GM18951 (cell line): ENCODE data around the gene ARHGAP8.

ENCODE experiments used
- POLR2A ChIP-seq: IDR thresholded peaks from 4 replicates; pipeline ENCODE4 v1.6.1; 2011; ENCODE audit warnings: mild to moderate bottlenecking; ENCODE audit not compliant: insufficient read length, insufficient read depth; ENCODE audit errors: extremely low read depth
- in situ Hi-C: fragments of 300-500 bp; cut with MboI; formaldehyde crosslinking; loops from one replicate; pipeline ENCODE4 v1.12.0; 2022; ENCODE audit warnings: low sequenced_read_pairs, mixed read lengths, inconsistent platforms; ENCODE audit not compliant: unreplicated experiment

The ARHGAP8 gene

DNA sequence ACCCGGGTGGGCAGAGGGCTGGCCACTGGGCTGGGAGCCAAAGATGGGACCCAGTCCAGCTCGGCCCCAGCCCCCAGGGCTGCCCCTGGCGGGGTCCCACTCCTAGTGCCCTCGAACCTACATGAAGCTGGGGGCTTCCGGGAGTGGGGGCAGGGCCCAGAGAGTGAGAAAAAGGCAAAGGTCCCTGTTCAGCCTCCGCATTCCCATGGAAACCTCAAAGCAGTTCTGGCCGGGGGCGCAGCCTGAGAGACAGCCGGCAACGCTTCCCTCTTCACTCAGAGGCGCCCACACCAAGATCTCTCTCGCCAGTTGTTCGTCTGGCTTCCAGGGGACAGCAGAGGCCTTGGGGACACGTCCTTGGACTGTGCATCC is 22.4 kb upstream of the ARHGAP8 start:
- TF ChIP-seq POLR2A = no peak
- in situ Hi-C loops = no loop called here

DNA sequence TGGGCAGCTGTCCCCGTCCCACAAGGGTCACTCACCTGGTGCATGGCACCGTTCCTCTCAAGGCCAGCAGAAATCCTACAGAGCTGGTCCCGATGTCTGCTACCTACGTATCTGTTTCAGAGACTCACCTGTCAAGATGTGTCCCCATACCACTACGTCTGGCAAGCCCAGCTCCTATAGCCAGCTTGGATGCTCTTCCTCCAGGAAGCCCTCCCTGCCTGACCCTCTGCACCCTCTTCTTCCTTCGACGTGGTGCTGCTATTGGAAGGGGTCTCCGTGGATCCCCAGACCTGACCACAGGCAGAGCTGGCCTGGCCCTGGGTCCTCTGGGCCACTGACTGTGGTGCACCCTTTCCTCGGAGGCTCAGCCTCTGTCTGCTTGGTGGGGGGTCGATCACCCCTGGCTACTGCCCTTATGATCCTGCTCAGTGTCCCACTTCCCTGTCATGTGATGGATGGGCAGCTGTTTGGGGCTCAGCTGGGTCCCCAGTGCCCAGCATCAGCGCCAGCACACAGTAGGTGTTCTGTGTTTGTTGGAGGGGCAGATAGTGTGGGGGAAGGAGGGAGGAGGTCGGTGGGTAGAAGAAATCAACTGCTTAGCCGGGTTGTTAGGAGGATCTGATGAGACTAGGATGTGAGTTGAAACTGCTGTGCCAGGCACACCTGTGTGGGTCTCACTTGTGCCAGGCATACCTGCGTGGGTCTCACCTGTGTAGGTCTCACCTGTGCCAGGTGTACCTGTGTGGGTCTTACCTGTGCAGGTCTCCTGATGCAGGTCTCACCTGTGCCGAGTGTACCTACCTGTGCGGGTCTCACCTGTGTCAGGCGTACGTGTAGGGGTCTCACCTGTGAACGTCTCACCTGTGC is 21.7 kb upstream of the ARHGAP8 start:
- in situ Hi-C loops = no loop called here

DNA sequence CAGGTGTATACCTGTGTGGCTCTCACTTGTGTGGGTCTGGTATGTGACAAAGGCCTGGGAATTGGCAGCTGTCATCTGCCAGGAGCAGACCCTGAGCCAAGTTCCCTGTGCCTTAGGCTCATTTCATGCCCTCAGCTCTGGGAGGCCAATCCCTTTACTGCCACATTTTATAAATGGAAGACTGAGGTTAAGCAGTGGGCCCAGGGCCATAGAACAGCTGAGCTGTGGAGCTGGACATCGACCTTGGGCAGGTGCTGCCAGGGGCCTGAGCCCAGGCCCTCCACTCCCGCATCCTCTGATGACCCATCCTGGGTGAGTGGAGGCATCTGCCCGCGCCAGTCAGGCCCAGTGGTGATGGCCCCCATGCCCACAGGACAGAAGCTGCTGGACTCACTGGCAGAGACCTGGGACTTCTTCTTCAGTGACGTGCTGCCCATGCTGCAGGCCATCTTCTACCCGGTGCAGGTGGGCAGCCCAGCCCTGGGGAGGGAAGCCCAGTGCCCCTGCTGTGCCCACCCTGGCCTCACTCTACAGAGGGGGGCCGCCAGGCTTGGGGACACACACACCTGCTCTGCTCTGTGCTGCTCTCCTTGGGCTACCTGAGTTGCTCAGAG is 20.9 kb upstream of the ARHGAP8 start:
- TF ChIP-seq POLR2A = no peak
- in situ Hi-C loops = no loop called here

More for the DNA sequence above, 21.7 kb upstream of the ARHGAP8 start:
- TF ChIP-seq POLR2A = no peak

DNA sequence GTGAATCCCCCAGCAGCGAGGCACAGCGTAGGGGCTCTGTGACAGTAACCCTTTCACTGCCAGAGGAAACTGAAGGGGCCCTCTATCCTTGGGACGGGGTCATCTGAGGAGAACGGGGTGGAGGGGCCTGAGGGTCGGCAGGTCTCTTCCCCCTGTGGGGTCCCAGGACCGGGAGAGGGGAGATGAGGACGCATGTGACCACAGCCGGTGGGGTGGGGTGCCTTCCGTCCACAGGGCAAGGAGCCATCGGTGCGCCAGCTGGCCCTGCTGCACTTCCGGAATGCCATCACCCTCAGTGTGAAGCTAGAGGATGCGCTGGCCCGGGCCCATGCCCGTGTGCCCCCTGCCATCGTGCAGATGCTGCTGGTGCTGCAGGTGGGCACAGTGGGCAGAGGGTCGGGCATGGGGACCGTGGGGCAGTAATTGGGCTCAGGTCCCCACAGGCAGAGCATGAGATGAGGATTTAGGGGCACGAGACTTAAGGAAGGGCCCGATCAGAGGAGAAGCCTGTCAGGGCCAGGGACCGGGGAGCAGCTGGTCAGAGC is 20.3 kb upstream of the ARHGAP8 start:
- TF ChIP-seq POLR2A = no peak
- in situ Hi-C loops = no loop called here

DNA sequence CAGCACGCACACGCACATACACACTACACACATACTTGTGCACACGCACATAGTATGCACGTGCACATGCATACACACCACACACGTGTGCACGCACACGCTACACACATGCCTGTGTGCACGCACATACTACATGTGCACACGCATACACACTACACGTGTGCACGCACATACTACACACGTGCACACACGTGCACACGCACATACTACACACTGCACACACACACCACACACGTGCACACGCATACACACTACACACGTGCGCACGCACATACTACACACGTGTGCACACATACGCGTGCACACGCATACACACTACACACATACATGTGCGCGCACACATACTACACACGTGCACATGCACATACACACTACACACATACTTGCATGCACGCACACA is 19.7 kb upstream of the ARHGAP8 start:
- in situ Hi-C loops = no loop called here
- no peak for TF ChIP-seq POLR2A

DNA sequence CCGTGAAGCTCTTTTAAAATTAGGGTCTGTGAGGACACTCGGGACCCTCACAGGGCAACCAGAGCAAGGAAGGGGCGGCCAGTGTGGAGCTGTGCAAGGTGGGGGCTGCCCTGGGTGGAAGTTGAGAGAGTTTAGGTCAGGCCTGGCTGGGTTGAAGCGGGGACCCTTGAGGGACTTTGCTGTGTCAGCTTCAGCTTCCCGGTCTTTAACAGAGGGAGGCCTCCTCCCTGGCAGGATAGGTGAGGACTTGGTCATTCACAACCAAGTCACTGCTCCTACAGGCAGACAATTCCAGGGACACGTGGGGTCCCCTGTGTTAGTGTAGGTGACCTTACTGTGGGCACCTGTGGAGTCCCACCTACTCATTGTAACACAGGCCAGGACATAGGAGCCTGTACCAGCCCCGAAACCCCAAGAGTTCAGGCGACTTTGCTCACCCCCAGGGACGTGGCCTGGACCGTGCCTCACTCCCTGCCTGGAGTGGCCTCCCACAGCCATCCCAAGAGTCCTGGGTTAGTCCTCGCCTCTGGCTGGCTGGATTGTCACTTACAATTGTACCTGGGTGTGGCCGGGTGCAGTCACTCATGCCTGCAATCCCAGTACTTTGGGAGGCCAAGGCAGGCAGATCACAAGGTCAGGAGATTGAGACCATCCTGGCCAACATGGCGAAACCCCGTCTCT is 18.8 kb upstream of the ARHGAP8 start:
- in situ Hi-C loops = no loop called here
- no peak for TF ChIP-seq POLR2A

DNA sequence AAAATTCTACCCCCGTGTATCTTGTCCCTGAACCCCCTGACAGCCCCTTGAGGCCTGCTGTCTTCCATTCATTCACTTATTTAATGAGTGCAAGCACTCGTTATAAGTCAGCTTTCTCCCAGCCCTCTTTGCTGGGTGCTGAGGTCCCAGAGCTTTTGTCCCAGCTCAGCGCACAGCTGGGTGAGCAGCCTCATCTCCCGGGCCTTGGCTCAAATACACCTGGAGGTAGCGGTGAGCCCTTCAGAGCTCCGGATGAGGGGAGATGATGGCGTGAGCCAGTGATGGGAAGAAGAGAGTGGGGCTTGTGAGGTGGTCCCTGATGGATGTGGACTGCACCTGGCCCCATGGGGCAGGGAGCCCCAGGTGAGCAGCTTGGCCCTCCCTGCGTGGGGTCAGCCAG is 18.1 kb upstream of the ARHGAP8 start:
- in situ Hi-C loops = no loop called here

DNA sequence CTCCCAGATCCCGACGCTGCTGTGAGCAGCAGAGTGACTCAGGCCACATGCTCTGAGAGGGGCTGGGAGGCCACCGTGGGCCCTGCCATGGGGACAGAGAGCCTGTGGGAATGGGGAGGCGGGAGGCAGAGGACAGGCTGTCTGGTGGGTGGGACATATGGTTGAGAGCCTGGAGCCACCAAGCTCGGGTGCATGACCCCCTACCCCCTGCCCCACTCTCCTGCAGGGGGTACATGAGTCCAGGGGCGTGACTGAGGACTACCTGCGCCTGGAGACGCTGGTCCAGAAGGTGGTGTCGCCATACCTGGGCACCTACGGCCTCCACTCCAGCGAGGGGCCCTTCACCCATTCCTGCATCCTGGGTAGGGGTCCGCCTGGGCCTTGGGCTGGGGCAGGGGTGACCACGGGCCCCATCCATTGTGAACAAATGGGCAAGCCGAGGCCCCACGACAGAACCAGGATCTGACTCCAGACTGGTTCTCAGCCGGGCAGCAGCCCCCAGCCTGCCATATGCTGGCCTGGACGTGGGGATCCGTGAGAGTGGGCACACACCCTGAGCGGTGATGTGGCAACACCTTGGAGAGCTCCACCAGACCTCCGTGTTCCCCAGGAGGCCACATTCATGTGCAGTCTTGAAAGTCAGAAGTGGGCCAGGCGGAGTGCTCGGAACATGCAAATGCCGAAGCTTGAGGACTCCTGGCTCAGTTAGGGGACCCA is 17.4 kb upstream of the ARHGAP8 start:
- in situ Hi-C loops = no loop called here
- TF ChIP-seq POLR2A = no peak

More for the DNA sequence above, 18.1 kb upstream of the ARHGAP8 start:
- no peak for TF ChIP-seq POLR2A

DNA sequence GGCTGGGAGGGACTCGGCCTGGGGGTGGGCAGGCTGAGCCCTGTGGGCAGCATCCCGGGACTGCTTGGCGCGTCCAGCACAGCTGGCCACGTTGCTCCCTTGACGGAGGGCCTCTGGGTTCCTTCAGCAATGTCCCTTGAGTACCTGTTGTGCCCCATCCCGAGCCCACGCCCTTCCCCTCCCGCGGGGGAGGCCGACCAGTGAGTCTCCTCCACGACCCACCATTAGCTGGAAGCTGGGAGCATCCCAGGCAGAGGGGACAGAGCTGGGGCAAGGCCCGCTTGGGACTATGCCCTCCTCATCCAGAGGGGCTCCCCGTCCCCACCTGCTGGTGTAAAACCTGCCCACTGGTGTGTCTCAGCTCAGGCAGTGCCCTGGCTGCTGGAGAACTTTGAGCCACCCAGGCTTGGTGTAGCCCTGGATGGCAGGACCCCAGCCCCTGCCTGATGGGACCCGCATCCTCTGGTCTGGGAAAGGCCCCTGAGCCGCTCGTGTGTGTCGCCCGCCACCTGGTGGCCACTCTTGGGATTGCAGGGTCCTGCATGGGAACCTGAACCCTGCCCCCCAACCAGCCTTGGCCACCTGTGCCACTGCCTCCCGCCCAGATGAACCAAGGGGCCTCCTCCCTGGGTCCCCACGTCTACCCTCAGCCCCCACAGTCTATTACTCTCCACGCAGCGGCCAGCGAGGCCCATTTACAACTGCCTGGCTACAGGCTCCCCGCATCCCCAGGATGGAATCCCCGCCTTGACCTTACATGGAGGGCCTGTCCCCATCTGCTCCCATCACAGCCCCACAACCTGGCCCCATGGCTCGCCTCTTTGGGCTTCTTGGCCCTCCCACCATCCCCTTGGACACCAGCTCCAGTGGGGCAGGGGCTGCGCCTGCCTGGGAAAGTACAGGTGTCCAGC is 16.6 kb upstream of the ARHGAP8 start:
- in situ Hi-C loops = no loop called here

DNA sequence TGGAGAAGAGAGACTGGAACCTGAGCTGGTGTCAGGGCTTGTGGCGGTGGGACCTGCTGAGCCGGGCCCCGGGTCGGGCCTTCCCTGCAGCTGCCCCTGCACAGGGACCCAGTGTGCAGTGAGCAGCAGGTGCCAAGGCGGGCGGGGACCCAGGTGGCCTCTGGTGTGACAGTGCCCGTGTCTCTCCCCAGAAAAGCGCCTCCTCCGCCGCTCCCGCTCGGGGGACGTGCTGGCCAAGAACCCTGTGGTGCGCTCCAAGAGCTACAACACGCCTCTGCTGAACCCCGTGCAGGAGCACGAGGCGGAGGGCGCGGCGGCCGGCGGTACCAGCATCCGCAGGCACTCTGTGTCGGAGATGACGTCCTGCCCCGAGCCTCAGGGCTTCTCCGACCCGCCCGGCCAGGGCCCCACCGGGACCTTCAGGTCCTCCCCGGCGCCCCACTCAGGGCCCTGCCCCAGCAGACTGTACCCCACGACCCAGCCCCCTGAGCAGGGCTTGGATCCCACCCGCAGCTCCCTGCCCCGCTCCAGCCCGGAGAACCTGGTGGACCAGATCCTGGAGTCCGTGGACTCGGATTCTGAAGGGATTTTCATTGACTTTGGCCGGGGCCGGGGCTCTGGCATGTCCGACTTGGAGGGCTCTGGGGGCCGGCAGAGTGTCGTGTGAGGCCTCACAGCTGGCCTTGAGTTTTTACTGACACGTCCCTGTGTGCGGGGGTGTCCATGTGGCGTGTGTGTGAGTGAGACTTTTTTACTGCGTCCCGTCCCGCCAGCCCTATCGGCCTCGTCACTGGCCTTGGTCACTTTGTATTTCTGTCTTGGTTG is 15.6 kb upstream of the ARHGAP8 start:
- in situ Hi-C loops = no loop called here
- TF ChIP-seq POLR2A = no peak

More for the DNA sequence above, 16.6 kb upstream of the ARHGAP8 start:
- TF ChIP-seq POLR2A = no peak
